ENCODE measurements around the gene NHLRC4. TPM values are rescaled to one million over a fixed set of nuclear protein-coding genes. Genes with fewer than 3 reads are reported as not detected.

Gene NHLRC4
- total RNA-seq, 2 donors from 2014 or later, result 2.0 to 3.2 TPM

GRCh38 chr16:572865-573650, 6.3 kb downstream of the NHLRC4 start:
- H3K36me3 ChIP-seq, result no peaks in the 10 kb centered on the region
- DNase-seq (ENCODE audit: low spot score) (no peak), ATAC-seq (ENCODE audit: insufficient number of reproducible peaks, low FRiP score, low read depth) (no peak)
- H3K9me3 ChIP-seq, result no peaks in the 10 kb centered on the region
- H3K4me1 ChIP-seq (ENCODE audit: control insufficient read depth in 1 of 2, low read depth in 2 of 2), result peaks cover 9 to 21% of the 10 kb centered on the region in 2 donors
- H3K27ac ChIP-seq, result no peak overlapping the region
- H3K27me3 ChIP-seq (replicated peaks; ENCODE audit: insufficient read depth), result no peaks in the 10 kb centered on the region
- no peak for TF ChIP-seq CTCF (IDR thresholded peaks at IDR 0.05)
- no peak overlapping the region for H3K4me3 ChIP-seq

- Histone ChIP-seq H3K9me3 (no peaks in the 10 kb centered on the region), H3K27ac (no peak overlapping the region), H3K36me3 (no peaks in the 10 kb centered on the region), H3K27me3 (replicated peaks; ENCODE audit: insufficient read depth) (no peaks in the 10 kb centered on the region), H3K4me1 (ENCODE audit: control insufficient read depth in 1 of 2, low read depth in 2 of 2) (peaks cover 4 to 17% of the 10 kb centered on the region in 2 donors), H3K4me3 (no peak overlapping the region)
- no peak for DNase-seq (ENCODE audit: low spot score)
- no peak for ATAC-seq (ENCODE audit: insufficient number of reproducible peaks, low FRiP score, low read depth)
- TF ChIP-seq CTCF (IDR thresholded peaks at IDR 0.05), result no peak
Measured at GRCh38 chr16:574021-574760, 7.4 kb downstream of the NHLRC4 start.

DNA sequence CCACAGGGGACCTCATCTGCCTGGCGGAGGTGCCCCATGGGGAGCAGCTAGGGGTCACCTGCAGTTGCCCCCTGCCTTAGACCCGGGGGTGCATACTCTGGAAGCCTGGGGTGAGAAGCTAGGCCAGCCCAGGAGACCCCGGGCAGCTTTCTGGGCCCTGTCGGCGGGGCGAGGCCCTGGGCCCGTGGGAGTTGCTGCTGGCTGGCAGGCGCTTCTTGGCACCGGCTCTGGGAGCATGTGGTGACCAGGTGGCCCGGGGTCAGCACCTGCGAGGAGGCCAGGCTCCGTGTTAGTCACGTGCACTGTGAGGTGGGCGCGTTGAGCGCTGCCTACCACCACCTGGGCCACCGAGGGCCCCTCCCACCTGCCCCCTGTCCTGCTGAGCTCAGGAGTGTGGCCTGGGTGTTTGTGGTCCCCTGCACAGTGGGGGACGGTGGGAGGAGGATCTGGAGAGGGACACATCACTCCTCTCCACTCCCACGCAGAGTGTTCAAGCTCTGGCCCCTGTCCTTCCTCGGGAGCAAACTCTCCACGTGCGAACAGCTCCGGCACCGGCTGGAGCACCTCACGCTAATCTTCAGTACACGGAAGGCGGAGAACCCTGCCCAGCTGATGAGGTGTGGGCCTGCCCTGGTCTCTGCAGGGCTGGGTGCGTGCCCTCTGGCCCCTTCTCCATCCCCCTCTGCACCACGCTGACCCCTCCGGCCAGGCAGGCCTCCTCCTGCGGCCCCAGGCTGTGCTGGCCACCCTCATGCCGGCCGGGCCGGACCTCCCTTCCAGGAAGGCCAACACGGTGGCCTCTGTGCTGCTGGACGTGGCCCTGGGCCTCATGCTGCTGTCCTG, 8.8 kb downstream of the NHLRC4 start:
- TF ChIP-seq CTCF (IDR thresholded peaks at IDR 0.05), result no peak
- Histone ChIP-seq H3K4me3 (no peak overlapping the region), H3K4me1 (ENCODE audit: control insufficient read depth in 1 of 2, low read depth in 2 of 2) (peaks cover 3 to 12% of the 10 kb centered on the region in 2 donors), H3K27ac (no peak overlapping the region), H3K27me3 (replicated peaks; ENCODE audit: insufficient read depth) (no peaks in the 10 kb centered on the region), H3K9me3 (no peaks in the 10 kb centered on the region), H3K36me3 (no peaks in the 10 kb centered on the region)
- DNase-seq (ENCODE audit: low spot score), result no peak
- no peak for ATAC-seq (ENCODE audit: insufficient number of reproducible peaks, low FRiP score, low read depth)

DNA sequence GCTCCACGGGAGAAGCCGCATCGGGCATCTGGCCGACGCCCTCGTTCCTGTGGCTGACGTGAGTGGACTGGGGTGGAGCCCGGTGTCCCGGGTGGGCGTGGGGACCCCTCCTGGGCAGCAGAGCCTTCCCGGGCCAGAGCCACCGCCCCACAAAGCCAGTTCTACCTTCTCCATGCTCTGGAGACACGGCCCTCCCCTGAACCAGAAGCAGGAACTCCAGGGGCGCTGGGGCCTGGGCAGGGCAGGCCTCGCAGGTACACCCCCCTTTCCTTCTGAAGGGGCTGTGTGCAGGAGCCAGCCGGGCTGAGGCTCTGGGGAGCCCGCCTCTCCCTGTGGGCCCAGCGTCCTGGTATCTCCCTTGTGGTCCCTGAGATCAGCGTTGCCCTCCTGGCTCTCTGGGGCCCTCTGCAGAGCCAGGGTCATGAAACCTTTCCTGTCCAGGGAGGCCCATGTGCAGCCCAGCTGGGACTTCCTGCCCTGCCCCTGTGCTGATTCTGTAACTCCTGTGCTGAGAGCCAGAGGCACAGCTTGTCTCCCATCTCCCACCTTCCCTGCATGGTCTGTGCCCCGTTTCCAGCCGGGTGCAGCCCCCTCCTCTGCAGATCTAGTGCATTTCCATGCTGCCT, 9.5 kb downstream of the NHLRC4 start:
- TF ChIP-seq CTCF (IDR thresholded peaks at IDR 0.05), result no peak
- H3K36me3 ChIP-seq, result no peaks in the 10 kb centered on the region
- H3K27me3 ChIP-seq (replicated peaks; ENCODE audit: insufficient read depth), result no peaks in the 10 kb centered on the region
- no peak overlapping the region for H3K27ac ChIP-seq
- DNase-seq (ENCODE audit: low spot score) (no peak), ATAC-seq (ENCODE audit: insufficient number of reproducible peaks, low FRiP score, low read depth) (no peak)
- peaks cover 0 to 5% of the 10 kb centered on the region in 2 donors for H3K4me1 ChIP-seq (ENCODE audit: control insufficient read depth in 1 of 2, low read depth in 2 of 2)
- no peak overlapping the region for H3K4me3 ChIP-seq
- H3K9me3 ChIP-seq, result no peaks in the 10 kb centered on the region

All from thoracic aorta (tissue), 2 donors.